Heart right ventricle (tissue), 16 donors: ENCODE results near the gene KRTAP4-2. TPM values are rescaled to one million over a fixed set of nuclear protein-coding genes. Genes with fewer than 3 reads are reported as not detected.
"Not testable (repeated sequence)": the region's sequence is repeated elsewhere in the genome, so short reads cannot be mapped to it uniquely, and the experiment has no call there.

ENCODE experiments used
- ATAC-seq, 8 donors: fragments of 200-7000 bp; cut with Tn5 transposase; one replicate each; pipeline ENCODE4 v1.9.1; 2020; ENCODE audit warnings: mild to moderate bottlenecking in 8 of 8, moderate library complexity in 8 of 8, moderate number of reproducible peaks in 1 of 8
- DNase-seq, 2 donors: peaks; one replicate each; pipeline ENCODE4 v3.0.0-alpha.2; 2020
- H3K27ac ChIP-seq, 10 donors: fragments of 200-600 bp; sonication (generic) in 2 of 10; one replicate each; pipeline versions ENCODE4 v1.5.0 to v1.8.0; 2020 to 2022; ENCODE audit warnings: mild to moderate bottlenecking in 3 of 10
- H3K27me3 ChIP-seq, 7 donors: fragments of 200-600 bp; one replicate each; pipeline ENCODE4 v1.8.0; 2021 to 2022; ENCODE audit warnings: mild to moderate bottlenecking in 2 of 7
- H3K36me3 ChIP-seq, 9 donors: fragments of 200-600 bp; sonication (generic) in 1 of 9; one replicate each; pipeline versions ENCODE4 v1.5.0 to v1.8.0; 2020 to 2022; ENCODE audit warnings: mild to moderate bottlenecking in 2 of 9
- H3K4me1 ChIP-seq, 9 donors: fragments of 200-600 bp; sonication (generic) in 1 of 9; one replicate each; pipeline versions ENCODE4 v1.5.0 to v1.8.0; 2020 to 2022; ENCODE audit warnings: mild to moderate bottlenecking in 4 of 9
- H3K4me3 ChIP-seq, 10 donors: fragments of 200-600 bp; sonication (generic) in 2 of 10; one replicate each; pipeline versions ENCODE4 v1.5.0 to v1.8.0; 2020 to 2022; ENCODE audit warnings: mild to moderate bottlenecking in 7 of 10, moderate library complexity in 2 of 10
- H3K9me3 ChIP-seq, 11 donors: fragments of 200-600 bp in 10 of 11; sonication (generic) in 2 of 11; one replicate each; pipeline versions ENCODE4 v1.5.0 to v1.8.0; 2013 to 2022; ENCODE audit warnings: mild to moderate bottlenecking in 2 of 11, control low read depth in 1 of 11, moderate library complexity in 1 of 11
- CTCF ChIP-seq, 9 donors: fragments of 200-600 bp; sonication (generic) in 2 of 9; IDR thresholded peaks; one replicate each; pipeline versions ENCODE4 v1.5.0 to v1.8.0; 2021 to 2022; ENCODE audit warnings: antibody characterized with exemption in 9 of 9, mild to moderate bottlenecking in 5 of 9, moderate library complexity in 1 of 9
- WGBS, 2 donors: extraction: QIAGEN DNeasy Blood & Tissue Kit; methylation state at CpG; one replicate each; pipeline ENCODE4 v1.1.7; 2013; ENCODE audit warnings: inconsistent platforms in 1 of 2; 5-methylcytosine and 5-hydroxymethylcytosine counted together
- intact Hi-C, 10 donors: fragments of 100-400 bp; cut with DNase I; formaldehyde crosslinking; loops; one replicate each; pipeline versions ENCODE4 v1.11.1 to v1.14.2; 2022
- polyA plus RNA-seq, 2 donors: library from polyadenylated mRNA; stranded (reverse); fragments of 200-250 nt; gene quantifications; one replicate each; pipeline ENCODE4 v1.2.3, GENCODE V29; 2013
- total RNA-seq, 10 donors: library from RNA; stranded (reverse); fragmentation: NEBNext Ultra II Directional in 3 of 10; extraction: Animal tissue kit (Norgen Biotek cat#: 25700) in 3 of 10; gene quantifications; one replicate each; pipeline versions ENCODE4 v1.2.1 to v1.2.4, GENCODE V29; 2021 to 2023
- donor health status: Arrhythmogenic right ventricular cardiomyopathy.
- donor health status: ischemic (EF 13 %, LVEDD 7.1; RV severe dilation, severe dysfunction).
- donor health status: healthy with polysubstance abuse.
- donor health status: DM: no; HTN: yes; CAD: no.
- donor health status: DM: no; HTN: no; CAD: no.
- donor health status: ischemic (EF 25% LVEDD 6.9; RV normal size, moderate dysfunction).
- donor health status: ischemic (EF 25% LVEDD 5.7; RV mildly dilated, moderate dysfunction).
- donor health status: healthy.
- donor health status: DM: yes; HTN: yes; CAD: no.
- donor health status: Ischemic cardiomyopathy.
- donor health status: ischemic (EF 35%, LVEDD 5.7; RV mildly dilated, moderate dysfunction).
- donor health status: nonischemic (EF 11% LVEDD 7.7; RV severe dilation, severe dysfunction).
- donor health status: DM: yes; HTN: yes; CAD: no.
- donor health status: PGD.
- donor health status: ischemic (EF 29% LVEDD 5.4; RV normal size, mild dysfunction).
- donor health status: nonischemic (EF 23%, LVEDD 6.1; RV moderate dilation, normal function).

Gene KRTAP4-2
- total and polyA plus RNA-seq, 12 donors: not detected

- H3K9me3 ChIP-seq: peaks cover 0 to 11% (median 0%) of the 10 kb centered on the region in 11 donors
- intact Hi-C loops: no loop called here
- no peak overlapping the region for H3K27ac ChIP-seq
- no peak for ATAC-seq
- no peak for TF ChIP-seq CTCF (IDR thresholded peaks at IDR 0.05)
- peaks cover 0 to 16% (median 0%) of the 10 kb centered on the region in 7 donors for H3K27me3 ChIP-seq
- H3K4me1 ChIP-seq: no peaks in the 10 kb centered on the region
- DNase-seq: no peak
- WGBS, 2 donors: 33 to 60% methylated on average over 1 of the region's 1 CpG
- H3K4me3 ChIP-seq: no peak overlapping the region
- H3K36me3 ChIP-seq: no peaks in the 10 kb centered on the region
These were observed 18.0 kb upstream of the KRTAP4-2 start for GRCh38 chr17:41196068-41196467.

DNA sequence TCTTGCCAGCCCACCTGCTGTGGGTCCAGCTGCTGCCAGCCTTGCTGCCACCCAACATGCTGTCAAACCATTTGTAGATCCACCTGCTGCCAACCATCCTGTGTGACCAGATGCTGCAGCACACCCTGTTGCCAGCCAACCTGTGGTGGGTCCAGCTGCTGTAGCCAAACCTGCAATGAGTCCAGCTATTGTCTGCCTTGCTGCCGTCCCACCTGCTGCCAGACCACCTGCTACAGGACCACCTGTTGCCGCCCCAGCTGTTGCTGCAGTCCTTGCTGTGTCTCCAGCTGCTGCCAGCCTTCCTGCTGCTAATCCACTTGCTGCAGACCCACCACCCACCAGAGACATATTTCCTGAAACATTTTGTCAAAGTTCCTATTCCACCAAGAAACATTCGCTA lies 12.3 kb upstream of the KRTAP4-2 start:
- H3K27me3 ChIP-seq: peaks cover 0 to 59% (median 19%) of the 10 kb centered on the region in 7 donors
- DNase-seq: no peak
- WGBS, 2 donors: 86 to 90% methylated on average over 3 of the region's 3 CpGs

GRCh38 chr17:41189837-41190318 lies 11.9 kb upstream of the KRTAP4-2 start, which contains the start of gene KRTAP9-1:
TSS of gene KRTAP9-1 (plus strand) at chr17:41189887. CDS start at chr17:41189887, 0 bp downstream.
- intact Hi-C loops: loop anchor here in 1 of 10 donors (10.0 kb wide), 1 partner anchor 65 kb away; the partner anchor contains the start of gene KRTAP4-12
- H3K4me3 ChIP-seq, ATAC-seq, H3K4me1 ChIP-seq, DNase-seq, H3K27ac ChIP-seq, H3K36me3 ChIP-seq: not testable (repeated sequence)
- H3K27me3 ChIP-seq: peaks cover 0 to 59% (median 19%) of the 10 kb centered on the region in 7 donors
- WGBS, 2 donors: 84 to 85% methylated on average over 1 of the region's 1 CpG
- H3K9me3 ChIP-seq: peaks cover 0 to 10% (median 0%) of the 10 kb centered on the region in 11 donors

More for the DNA sequence above, 12.3 kb upstream of the KRTAP4-2 start:
- peaks cover 0 to 10% (median 0%) of the 10 kb centered on the region in 11 donors for H3K9me3 ChIP-seq
- H3K4me3 ChIP-seq: no peak overlapping the region
- ATAC-seq: no peak
- no peak for TF ChIP-seq CTCF (IDR thresholded peaks at IDR 0.05)
- no peaks in the 10 kb centered on the region for H3K4me1 ChIP-seq
- H3K27ac ChIP-seq: no peak overlapping the region
- H3K36me3 ChIP-seq: no peaks in the 10 kb centered on the region
- intact Hi-C loops: no loop called here

- Histone ChIP-seq H3K27ac (no peak overlapping the region), H3K4me1 (no peaks in the 10 kb centered on the region), H3K4me3 (no peak overlapping the region), H3K9me3 (peaks cover 0 to 4% (median 0%) of the 10 kb centered on the region in 11 donors), H3K36me3 (no peaks in the 10 kb centered on the region), H3K27me3 (peaks cover 0 to 49% (median 19%) of the 10 kb centered on the region in 7 donors)
- TF ChIP-seq CTCF (IDR thresholded peaks at IDR 0.05): no peak
- intact Hi-C loops: loop anchor here in 1 of 10 donors (10.0 kb wide), 1 partner anchor 62 kb away; the partner anchor contains the start of gene KRTAP4-12
- WGBS, 2 donors: 78 to 87% methylated on average over 2 of the region's 2 CpGs
- DNase-seq (no peak), ATAC-seq (no peak)
These were observed 8.9 kb upstream of the KRTAP4-2 start for GRCh38 chr17:41186872-41187271.

DNA sequence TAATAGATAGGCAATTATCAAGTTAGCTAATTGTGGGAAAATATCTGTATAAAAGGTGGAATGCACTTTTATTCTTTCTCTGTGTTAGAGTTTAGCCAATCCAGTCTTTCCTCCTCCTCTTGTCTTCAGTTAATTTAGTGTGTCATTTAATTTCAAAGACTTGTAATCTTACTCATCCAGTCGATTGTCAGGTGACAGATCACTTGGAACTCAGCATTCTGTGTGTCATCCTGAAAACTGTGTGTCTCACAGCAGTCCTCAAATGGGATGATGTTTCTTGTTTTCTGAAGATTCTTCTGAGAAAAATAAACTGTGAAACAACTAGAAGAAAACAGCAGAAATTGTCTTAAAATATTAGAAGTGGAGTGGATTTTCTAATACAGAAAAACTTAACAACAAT lies 7.0 kb upstream of the KRTAP4-2 start:
- peaks cover 0 to 4% (median 0%) of the 10 kb centered on the region in 11 donors for H3K9me3 ChIP-seq
- 45 to 56% methylated on average over 1 of the region's 1 CpG for WGBS, 2 donors
- H3K36me3 ChIP-seq: no peaks in the 10 kb centered on the region
- no peaks in the 10 kb centered on the region for H3K4me1 ChIP-seq
- peaks cover 0 to 36% (median 16%) of the 10 kb centered on the region in 7 donors for H3K27me3 ChIP-seq
- no peak for TF ChIP-seq CTCF (IDR thresholded peaks at IDR 0.05)
- intact Hi-C loops: loop anchor here in 1 of 10 donors (10.0 kb wide), 1 partner anchor 60 kb away; the partner anchor contains the start of gene KRTAP4-12
- no peak for DNase-seq
- ATAC-seq: no peak
- H3K27ac ChIP-seq: no peak overlapping the region
- H3K4me3 ChIP-seq: no peak overlapping the region
